Measurements from ENCODE around the gene NKIRAS2. TPM values are rescaled to one million over a fixed set of nuclear protein-coding genes. Genes with fewer than 3 reads are reported as not detected.

The NKIRAS2 gene
- total and polyA plus RNA-seq, 4 donors = 24.7 to 79.6 (median 65.8) TPM

DNA sequence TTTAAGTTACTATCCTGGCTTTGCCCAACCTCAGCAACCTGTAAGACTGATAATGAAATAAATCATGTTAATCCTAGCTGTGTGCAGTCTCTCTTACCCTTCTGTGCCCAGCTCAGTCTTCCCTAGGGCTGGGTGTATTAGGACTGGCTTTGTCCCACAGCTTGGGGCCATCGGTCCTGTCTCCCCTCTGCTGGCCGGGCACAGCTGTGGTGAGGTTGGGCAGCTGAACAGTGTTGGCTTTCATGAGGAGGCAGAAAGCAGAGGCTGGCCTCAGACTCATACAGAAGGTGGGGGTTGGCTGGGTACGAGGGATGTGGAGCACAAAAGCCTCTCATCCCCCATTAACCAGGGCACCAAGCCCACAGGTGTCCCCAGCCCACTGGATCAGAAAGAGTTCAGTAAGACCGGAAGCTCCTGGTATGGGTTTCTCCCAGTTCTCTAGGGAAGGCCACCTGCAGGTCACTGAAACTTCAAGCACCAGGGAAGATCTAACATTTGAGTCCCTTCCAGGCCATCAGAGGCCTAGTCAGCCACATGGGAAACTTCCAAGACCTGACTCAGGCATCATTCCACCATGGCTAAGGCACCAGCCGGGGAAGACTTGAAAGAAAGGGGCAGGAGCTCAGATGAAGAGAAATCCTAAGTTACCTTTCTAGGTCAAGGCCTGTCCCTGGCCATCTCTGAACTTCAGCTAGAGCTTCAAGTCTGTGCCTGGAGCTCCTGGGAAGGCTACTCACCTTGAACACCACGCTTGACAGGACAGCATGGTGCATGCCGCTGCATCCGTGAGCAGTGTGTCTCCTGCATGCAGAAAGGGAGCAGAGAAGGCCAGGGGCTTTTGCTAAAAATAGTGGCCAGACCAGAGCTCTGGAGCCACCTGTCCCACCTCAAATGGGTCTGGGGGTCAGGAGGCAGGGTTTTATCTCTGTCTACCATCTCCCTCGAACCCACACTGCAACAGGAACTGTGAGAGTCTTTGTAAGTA lies 44.5 kb upstream of the NKIRAS2 start:
- Histone ChIP-seq H3K36me3 (ENCODE audit: control insufficient read depth, insufficient read depth, low read length) (peaks cover 88% of the 10 kb centered on the region), H3K27me3 (ENCODE audit: control insufficient read depth, insufficient read depth, low read length) (no peaks in the 10 kb centered on the region), H3K9me3 (ENCODE audit: control insufficient read depth, insufficient read depth, low read length) (no peaks in the 10 kb centered on the region), H3K4me3 (ENCODE audit: low read depth, low read length) (no peak overlapping the region), H3K27ac (ENCODE audit: low read depth, low read length) (peak overlapping the region; percentile 64), H3K4me1 (ENCODE audit: control insufficient read depth, insufficient read depth, low read length) (peaks cover 48% of the 10 kb centered on the region)
- DNase-seq (ENCODE audit: low read depth in 4 of 6, low spot score in 6 of 6) = peak in 1 of 6 donors; percentile 43
- WGBS (ENCODE audit: insufficient coverage) = 87% methylated on average over 5 of the region's 9 CpGs

DNA sequence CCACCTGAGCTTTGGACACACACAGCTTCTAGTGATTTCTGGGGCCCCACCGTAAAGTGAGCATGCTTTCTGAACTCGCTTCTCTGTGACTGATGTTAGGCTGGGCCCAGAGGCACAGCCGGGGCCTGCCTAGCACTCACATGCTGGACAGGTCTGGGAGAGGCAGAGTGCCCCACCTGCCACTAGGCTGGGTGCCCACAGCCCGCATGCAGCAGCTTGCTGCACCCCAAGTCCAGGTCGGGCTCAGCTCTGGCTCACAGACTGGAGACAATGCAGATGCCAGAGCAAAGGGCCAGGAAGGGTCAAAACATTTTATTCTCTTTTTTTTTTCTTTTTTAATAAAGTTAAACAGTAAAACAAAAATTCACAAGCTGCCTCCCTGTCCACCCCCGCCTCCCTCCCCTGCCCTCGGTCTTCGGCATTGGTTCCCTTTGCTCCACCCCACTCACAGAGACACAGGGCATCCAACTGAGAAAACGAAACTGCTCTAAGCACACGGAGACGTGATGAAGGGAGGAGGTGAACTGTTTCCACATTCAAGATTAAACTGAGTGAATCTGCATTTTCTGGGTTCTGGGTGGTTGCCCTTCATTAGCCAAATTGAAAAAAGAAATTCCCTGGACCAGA lies 43.6 kb upstream of the NKIRAS2 start:
- Histone ChIP-seq H3K4me1 (ENCODE audit: control insufficient read depth, insufficient read depth, low read length) (peaks cover 42% of the 10 kb centered on the region), H3K4me3 (ENCODE audit: low read depth, low read length) (no peak overlapping the region)

GRCh38 chr17:41977991-41978390 lies 41.9 kb upstream of the NKIRAS2 start:
- H3K4me3 ChIP-seq (ENCODE audit: low read depth, low read length) = no peak overlapping the region
- H3K9me3 ChIP-seq (ENCODE audit: control insufficient read depth, insufficient read depth, low read length) = no peaks in the 10 kb centered on the region
- H3K4me1 ChIP-seq (ENCODE audit: control insufficient read depth, insufficient read depth, low read length) = peaks cover 30% of the 10 kb centered on the region
- H3K27ac ChIP-seq (ENCODE audit: low read depth, low read length) = no peak overlapping the region
- no peak for DNase-seq (ENCODE audit: low read depth in 4 of 6, low spot score in 6 of 6)
- no peaks in the 10 kb centered on the region for H3K27me3 ChIP-seq (ENCODE audit: control insufficient read depth, insufficient read depth, low read length)
- WGBS (ENCODE audit: insufficient coverage) = 92% methylated on average over 4 of the region's 4 CpGs
- peaks cover 96% of the 10 kb centered on the region for H3K36me3 ChIP-seq (ENCODE audit: control insufficient read depth, insufficient read depth, low read length)

More for the DNA sequence above, 43.6 kb upstream of the NKIRAS2 start:
- Histone ChIP-seq H3K27me3 (ENCODE audit: control insufficient read depth, insufficient read depth, low read length) (no peaks in the 10 kb centered on the region), H3K36me3 (ENCODE audit: control insufficient read depth, insufficient read depth, low read length) (peaks cover 94% of the 10 kb centered on the region), H3K27ac (ENCODE audit: low read depth, low read length) (peak overlapping the region; percentile 64), H3K9me3 (ENCODE audit: control insufficient read depth, insufficient read depth, low read length) (no peaks in the 10 kb centered on the region)
- WGBS (ENCODE audit: insufficient coverage) = 96% methylated on average over 4 of the region's 11 CpGs
- no peak for DNase-seq (ENCODE audit: low read depth in 4 of 6, low spot score in 6 of 6)

DNA sequence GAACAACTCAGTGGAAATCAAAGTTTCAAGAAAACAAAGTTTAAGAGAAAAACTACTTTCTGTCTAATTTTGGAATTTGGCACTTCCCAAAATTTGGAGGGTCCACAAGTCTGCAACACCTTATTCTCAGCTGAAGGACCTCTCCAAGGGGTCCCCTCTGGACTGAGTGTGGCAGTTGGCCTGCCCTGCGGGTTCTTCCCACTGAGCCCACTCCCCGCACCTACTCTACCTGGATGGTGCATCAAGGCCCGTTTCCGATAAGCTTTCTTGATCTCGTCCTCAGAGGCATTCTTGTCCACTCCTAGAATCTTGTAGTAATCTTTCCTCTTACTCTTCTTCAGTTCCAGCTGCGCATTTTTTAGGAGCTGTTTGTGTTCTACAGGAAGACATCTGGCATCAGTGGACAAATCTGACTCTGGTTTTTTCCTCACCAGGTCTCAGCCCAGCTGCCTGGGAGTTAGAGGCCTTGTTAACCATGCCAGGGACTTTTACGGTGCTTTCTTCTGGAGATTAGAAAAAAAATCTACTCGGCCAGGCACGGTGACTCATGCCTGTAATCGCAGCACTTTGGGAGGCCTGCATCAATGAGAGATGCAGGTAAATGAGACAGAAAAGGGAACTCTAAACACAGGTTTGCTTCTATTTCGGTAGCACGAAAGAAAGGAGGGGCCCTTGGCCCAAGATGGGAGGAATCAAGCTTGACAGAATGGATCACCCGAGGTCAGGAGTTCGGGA lies 37.7 kb upstream of the NKIRAS2 start:
- WGBS (ENCODE audit: insufficient coverage) = 95% methylated on average over 11 of the region's 14 CpGs
- Histone ChIP-seq H3K36me3 (ENCODE audit: control insufficient read depth, insufficient read depth, low read length) (peaks cover 75% of the 10 kb centered on the region), H3K27ac (ENCODE audit: low read depth, low read length) (no peak overlapping the region), H3K9me3 (ENCODE audit: control insufficient read depth, insufficient read depth, low read length) (no peaks in the 10 kb centered on the region), H3K27me3 (ENCODE audit: control insufficient read depth, insufficient read depth, low read length) (no peaks in the 10 kb centered on the region), H3K4me3 (ENCODE audit: low read depth, low read length) (no peak overlapping the region), H3K4me1 (ENCODE audit: control insufficient read depth, insufficient read depth, low read length) (no peaks in the 10 kb centered on the region)
- DNase-seq (ENCODE audit: low read depth in 4 of 6, low spot score in 6 of 6) = no peak

- DNase-seq (ENCODE audit: low read depth in 4 of 6, low spot score in 6 of 6) = no peak
- H3K9me3 ChIP-seq (ENCODE audit: control insufficient read depth, insufficient read depth, low read length) = no peaks in the 10 kb centered on the region
- 93% methylated on average over 7 of the region's 8 CpGs for WGBS (ENCODE audit: insufficient coverage)
Measured at GRCh38 chr17:41984454-41984853, 35.4 kb upstream of the NKIRAS2 start.

DNA sequence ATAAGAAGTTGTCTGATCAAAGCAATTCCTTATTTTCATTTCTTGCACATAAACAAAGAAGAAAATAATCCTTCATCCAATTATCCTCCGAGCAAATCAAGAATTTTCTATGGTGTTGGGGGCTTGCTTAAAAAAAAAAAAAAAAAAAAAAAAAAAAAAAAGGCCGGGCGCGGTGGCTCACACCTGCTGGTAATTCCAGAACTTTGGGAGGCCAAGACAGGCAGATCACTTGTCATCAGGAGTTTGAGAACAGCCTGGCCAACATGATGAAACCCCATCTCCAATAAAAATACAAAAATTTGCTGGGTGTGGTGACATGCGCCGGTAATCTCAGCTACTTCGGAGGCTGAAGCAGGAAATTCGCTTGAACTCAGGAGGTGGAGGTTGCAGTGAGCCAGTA lies 34.0 kb upstream of the NKIRAS2 start:
- H3K27ac ChIP-seq (ENCODE audit: low read depth, low read length) = no peak overlapping the region

More at GRCh38 chr17:41984454-41984853, 35.4 kb upstream of the NKIRAS2 start:
- H3K4me1 ChIP-seq (ENCODE audit: control insufficient read depth, insufficient read depth, low read length) = no peaks in the 10 kb centered on the region
- H3K36me3 ChIP-seq (ENCODE audit: control insufficient read depth, insufficient read depth, low read length) = peaks cover 63% of the 10 kb centered on the region
- no peak overlapping the region for H3K4me3 ChIP-seq (ENCODE audit: low read depth, low read length)
- H3K27ac ChIP-seq (ENCODE audit: low read depth, low read length) = no peak overlapping the region
- no peaks in the 10 kb centered on the region for H3K27me3 ChIP-seq (ENCODE audit: control insufficient read depth, insufficient read depth, low read length)

DNA sequence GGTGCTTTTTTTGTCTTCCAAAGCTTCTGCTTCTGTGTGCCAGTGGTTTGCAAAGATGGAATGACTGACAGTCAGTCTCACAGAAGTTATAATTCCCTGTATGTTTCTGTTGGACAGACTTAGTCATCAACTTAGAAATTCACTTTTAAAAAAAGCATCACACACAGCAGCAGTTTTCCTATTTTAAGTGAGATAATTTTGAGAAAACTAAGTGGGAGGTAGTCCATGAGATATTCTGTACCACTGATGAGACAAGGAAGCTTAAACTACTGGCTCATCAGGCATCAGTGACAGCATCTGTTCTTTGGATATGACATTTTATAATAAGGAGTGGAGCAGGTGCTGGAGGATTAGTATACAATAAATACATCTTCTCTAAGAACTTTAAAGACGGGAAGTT lies 33.3 kb upstream of the NKIRAS2 start:
- Histone ChIP-seq H3K4me1 (ENCODE audit: control insufficient read depth, insufficient read depth, low read length) (peaks cover 2% of the 10 kb centered on the region), H3K36me3 (ENCODE audit: control insufficient read depth, insufficient read depth, low read length) (peaks cover 58% of the 10 kb centered on the region), H3K27me3 (ENCODE audit: control insufficient read depth, insufficient read depth, low read length) (no peaks in the 10 kb centered on the region), H3K4me3 (ENCODE audit: low read depth, low read length) (no peak overlapping the region), H3K9me3 (ENCODE audit: control insufficient read depth, insufficient read depth, low read length) (no peaks in the 10 kb centered on the region), H3K27ac (ENCODE audit: low read depth, low read length) (no peak overlapping the region)
- DNase-seq (ENCODE audit: low read depth in 4 of 6, low spot score in 6 of 6) = no peak
- WGBS (ENCODE audit: insufficient coverage) = no CpG with 5 or more reads among the region's 1 CpG

More for the DNA sequence above, 34.0 kb upstream of the NKIRAS2 start:
- Histone ChIP-seq H3K4me3 (ENCODE audit: low read depth, low read length) (no peak overlapping the region), H3K4me1 (ENCODE audit: control insufficient read depth, insufficient read depth, low read length) (no peaks in the 10 kb centered on the region), H3K27me3 (ENCODE audit: control insufficient read depth, insufficient read depth, low read length) (no peaks in the 10 kb centered on the region), H3K36me3 (ENCODE audit: control insufficient read depth, insufficient read depth, low read length) (peaks cover 62% of the 10 kb centered on the region), H3K9me3 (ENCODE audit: control insufficient read depth, insufficient read depth, low read length) (no peaks in the 10 kb centered on the region)
- 100% methylated on average over 4 of the region's 8 CpGs for WGBS (ENCODE audit: insufficient coverage)
- DNase-seq (ENCODE audit: low read depth in 4 of 6, low spot score in 6 of 6) = no peak

GRCh38 chr17:41987642-41988041 lies 32.2 kb upstream of the NKIRAS2 start:
- no peaks in the 10 kb centered on the region for H3K9me3 ChIP-seq (ENCODE audit: control insufficient read depth, insufficient read depth, low read length)
- peaks cover 4% of the 10 kb centered on the region for H3K4me1 ChIP-seq (ENCODE audit: control insufficient read depth, insufficient read depth, low read length)
- 87% methylated on average over 3 of the region's 3 CpGs for WGBS (ENCODE audit: insufficient coverage)
- H3K27me3 ChIP-seq (ENCODE audit: control insufficient read depth, insufficient read depth, low read length) = no peaks in the 10 kb centered on the region
- H3K4me3 ChIP-seq (ENCODE audit: low read depth, low read length) = no peak overlapping the region
- peaks cover 58% of the 10 kb centered on the region for H3K36me3 ChIP-seq (ENCODE audit: control insufficient read depth, insufficient read depth, low read length)
- no peak overlapping the region for H3K27ac ChIP-seq (ENCODE audit: low read depth, low read length)
- no peak for DNase-seq (ENCODE audit: low read depth in 4 of 6, low spot score in 6 of 6)

DNA sequence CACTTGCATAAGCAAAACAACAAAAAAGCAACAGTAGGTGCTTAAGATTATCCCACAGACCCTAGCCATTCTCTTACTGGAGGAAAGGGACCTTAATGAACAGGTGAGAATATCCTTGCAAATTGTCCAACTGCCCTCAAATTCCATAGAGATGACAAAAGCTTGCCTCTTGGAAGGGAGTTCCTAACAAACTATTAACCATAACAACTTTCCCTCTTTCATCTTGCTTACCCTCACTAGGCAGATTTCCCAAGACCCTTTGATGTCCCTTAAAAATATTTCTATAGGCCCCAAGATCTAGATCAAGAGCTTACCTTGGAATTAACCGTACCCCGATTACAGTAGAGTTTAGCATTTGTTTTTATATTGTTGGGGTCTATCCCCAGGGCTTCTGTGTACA lies 31.5 kb upstream of the NKIRAS2 start:
- Histone ChIP-seq H3K27me3 (ENCODE audit: control insufficient read depth, insufficient read depth, low read length) (no peaks in the 10 kb centered on the region), H3K36me3 (ENCODE audit: control insufficient read depth, insufficient read depth, low read length) (peaks cover 56% of the 10 kb centered on the region), H3K9me3 (ENCODE audit: control insufficient read depth, insufficient read depth, low read length) (no peaks in the 10 kb centered on the region), H3K4me1 (ENCODE audit: control insufficient read depth, insufficient read depth, low read length) (peaks cover 4% of the 10 kb centered on the region), H3K27ac (ENCODE audit: low read depth, low read length) (no peak overlapping the region), H3K4me3 (ENCODE audit: low read depth, low read length) (no peak overlapping the region)
- no peak for DNase-seq (ENCODE audit: low read depth in 4 of 6, low spot score in 6 of 6)
- WGBS (ENCODE audit: insufficient coverage) = no CpG with 5 or more reads among the region's 2 CpGs
